ENCODE data around the gene RHOC.

- TF ChIP-seq POLR2A (IDR thresholded peaks at IDR 0.05; ENCODE audit: low read depth, low read length) (no peak), POLR2AphosphoS5 (IDR thresholded peaks at IDR 0.05; ENCODE audit: low read depth, low read length) (no peak), SPI1 (IDR thresholded peaks at IDR 0.05; ENCODE audit: low read depth, low read length) (no peak), TAF1 (IDR thresholded peaks at IDR 0.05; ENCODE audit: low read depth, low read length) (no peak), PAX5 (IDR thresholded peaks at IDR 0.05; ENCODE audit: insufficient read depth, low read length, severe bottlenecking) (no peak)
Observed at GRCh38 chr1:112710586-112710985, 3.7 kb upstream of the RHOC start.
